ENCODE results near the gene KLHL22. TPM values are rescaled to one million over a fixed set of nuclear protein-coding genes. Genes with fewer than 3 reads are reported as not detected.
"Not testable (repeated sequence)": the region's sequence is repeated elsewhere in the genome, so short reads cannot be mapped to it uniquely, and the experiment has no call there.

KLHL22 gene
- total RNA-seq, 1 experiment from 2014 or later = 14.5 TPM

GRCh38 chr22:20483771-20484170 lies 11.8 kb downstream of the KLHL22 start:
- Histone ChIP-seq H3K9me3 (ENCODE audit: control insufficient read depth, insufficient read depth, low read depth, low read length) (no peaks in the 10 kb centered on the region), H3K4me3 (ENCODE audit: low read depth in 2 of 2, low read length in 2 of 2) (no peak overlapping the region), H3K27ac (ENCODE audit: low read length) (no peak overlapping the region), H3K4me1 (ENCODE audit: control insufficient read depth, insufficient read depth, low read length) (no peaks in the 10 kb centered on the region), H3K36me3 (ENCODE audit: control insufficient read depth, insufficient read depth, low read length) (no peaks in the 10 kb centered on the region), H3K27me3 (ENCODE audit: control insufficient read depth, insufficient read depth, low read length) (no peaks in the 10 kb centered on the region)
- in situ Hi-C loops (cut with HindIII; ENCODE audit: low pct_unique_long_range_greater_than_20kb, low sequenced_read_pairs) = no loop called here
- TF ChIP-seq CTCF (IDR thresholded peaks at IDR 0.05) (no peak), TCF7L2 (IDR thresholded peaks at IDR 0.05; ENCODE audit: low read depth, low read length) (no peak), SIN3A (IDR thresholded peaks at IDR 0.05; ENCODE audit: borderline replicate concordance, insufficient read depth, low read depth, low read length) (no peak), POLR2AphosphoS5 (IDR thresholded peaks at IDR 0.05; ENCODE audit: low read depth, low read length) (no peak)
- TF ChIP-seq, protein P1, sequence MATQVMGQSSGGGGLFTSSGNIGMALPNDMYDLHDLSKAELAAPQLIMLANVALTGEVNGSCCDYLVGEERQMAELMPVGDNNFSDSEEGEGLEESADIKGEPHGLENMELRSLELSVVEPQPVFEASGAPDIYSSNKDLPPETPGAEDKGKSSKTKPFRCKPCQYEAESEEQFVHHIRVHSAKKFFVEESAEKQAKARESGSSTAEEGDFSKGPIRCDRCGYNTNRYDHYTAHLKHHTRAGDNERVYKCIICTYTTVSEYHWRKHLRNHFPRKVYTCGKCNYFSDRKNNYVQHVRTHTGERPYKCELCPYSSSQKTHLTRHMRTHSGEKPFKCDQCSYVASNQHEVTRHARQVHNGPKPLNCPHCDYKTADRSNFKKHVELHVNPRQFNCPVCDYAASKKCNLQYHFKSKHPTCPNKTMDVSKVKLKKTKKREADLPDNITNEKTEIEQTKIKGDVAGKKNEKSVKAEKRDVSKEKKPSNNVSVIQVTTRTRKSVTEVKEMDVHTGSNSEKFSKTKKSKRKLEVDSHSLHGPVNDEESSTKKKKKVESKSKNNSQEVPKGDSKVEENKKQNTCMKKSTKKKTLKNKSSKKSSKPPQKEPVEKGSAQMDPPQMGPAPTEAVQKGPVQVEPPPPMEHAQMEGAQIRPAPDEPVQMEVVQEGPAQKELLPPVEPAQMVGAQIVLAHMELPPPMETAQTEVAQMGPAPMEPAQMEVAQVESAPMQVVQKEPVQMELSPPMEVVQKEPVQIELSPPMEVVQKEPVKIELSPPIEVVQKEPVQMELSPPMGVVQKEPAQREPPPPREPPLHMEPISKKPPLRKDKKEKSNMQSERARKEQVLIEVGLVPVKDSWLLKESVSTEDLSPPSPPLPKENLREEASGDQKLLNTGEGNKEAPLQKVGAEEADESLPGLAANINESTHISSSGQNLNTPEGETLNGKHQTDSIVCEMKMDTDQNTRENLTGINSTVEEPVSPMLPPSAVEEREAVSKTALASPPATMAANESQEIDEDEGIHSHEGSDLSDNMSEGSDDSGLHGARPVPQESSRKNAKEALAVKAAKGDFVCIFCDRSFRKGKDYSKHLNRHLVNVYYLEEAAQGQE (IDR thresholded peaks at IDR 0.05; ENCODE audit: insufficient read depth in 1 of 2, low read depth in 2 of 2, low read length in 1 of 2) = no peak
- DNase-seq (ENCODE audit: low read depth, low spot score) = no peak
- no peak for ATAC-seq
- no TSS peak for BruUV-seq (replicated peaks)
- CTCF ChIA-PET = no interaction called here
- POLR2A ChIA-PET = no interaction called here
- intact Hi-C loops (cut with micrococcal nuclease; ENCODE audit: unreplicated experiment) = no loop called here

DNA sequence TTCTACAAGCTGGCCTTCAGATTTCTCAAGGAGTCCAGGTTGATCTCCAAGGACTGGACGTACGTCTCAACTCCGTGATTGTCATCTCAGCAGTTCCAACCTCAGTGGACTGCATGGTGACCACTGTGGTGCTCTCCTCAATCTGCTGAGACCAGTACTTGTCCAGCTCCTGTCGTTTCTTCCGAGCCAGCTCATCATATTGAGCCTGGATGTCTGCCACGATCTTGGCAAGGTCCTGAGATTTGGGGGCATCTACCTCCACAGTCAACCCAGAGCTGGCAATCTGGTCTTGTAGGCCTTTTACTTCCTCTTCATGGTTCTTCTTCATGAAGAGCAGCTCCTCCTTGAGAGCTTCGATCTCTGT lies 12.5 kb downstream of the KLHL22 start:
- CTCF ChIA-PET; ATAC-seq; BruUV-seq (replicated peaks); in situ Hi-C loops (cut with HindIII; ENCODE audit: low pct_unique_long_range_greater_than_20kb, low sequenced_read_pairs); H3K9me3 ChIP-seq (ENCODE audit: control insufficient read depth, insufficient read depth, low read depth, low read length); DNase-seq (ENCODE audit: low read depth, low spot score); H3K27me3 ChIP-seq (ENCODE audit: control insufficient read depth, insufficient read depth, low read length); H3K27ac ChIP-seq (ENCODE audit: low read length); intact Hi-C loops (cut with micrococcal nuclease; ENCODE audit: unreplicated experiment); H3K4me1 ChIP-seq (ENCODE audit: control insufficient read depth, insufficient read depth, low read length); H3K4me3 ChIP-seq (ENCODE audit: low read depth in 2 of 2, low read length in 2 of 2); POLR2A ChIA-PET; H3K36me3 ChIP-seq (ENCODE audit: control insufficient read depth, insufficient read depth, low read length): not testable (repeated sequence)

DNA sequence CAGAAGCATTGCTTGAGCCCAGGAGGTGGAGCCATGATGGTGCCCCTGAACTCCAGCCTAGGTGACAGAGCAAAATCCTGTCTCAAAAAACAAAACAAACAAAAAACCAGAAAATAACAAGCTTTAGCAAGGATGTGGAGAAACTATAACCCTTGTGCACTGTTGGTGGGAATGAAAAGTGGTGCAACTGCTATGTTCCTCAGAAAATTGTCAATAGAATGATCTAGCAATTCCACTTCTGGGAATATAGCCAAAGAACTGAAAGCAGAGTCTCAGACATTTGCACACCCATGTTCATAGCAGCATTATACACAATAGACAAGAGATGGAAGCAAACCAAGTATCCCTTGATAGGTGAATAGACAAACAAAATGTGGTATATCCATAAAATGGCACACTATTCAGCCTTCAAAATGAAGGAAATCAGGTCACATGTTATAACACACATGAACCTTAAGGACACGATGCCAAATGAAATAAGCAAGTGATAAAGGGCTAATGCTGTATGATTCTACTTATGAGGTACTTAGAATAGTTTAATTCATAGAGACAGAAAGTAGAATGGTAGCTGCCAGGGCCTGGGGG lies 15.9 kb downstream of the KLHL22 start:
- CTCF ChIA-PET = no interaction called here

More for the DNA sequence above, 15.9 kb downstream of the KLHL22 start:
- Histone ChIP-seq H3K27ac (ENCODE audit: low read length) (no peak overlapping the region), H3K9me3 (ENCODE audit: control insufficient read depth, insufficient read depth, low read depth, low read length) (no peaks in the 10 kb centered on the region), H3K4me1 (ENCODE audit: control insufficient read depth, insufficient read depth, low read length) (no peaks in the 10 kb centered on the region), H3K4me3 (ENCODE audit: low read depth in 2 of 2, low read length in 2 of 2) (no peak overlapping the region), H3K27me3 (ENCODE audit: control insufficient read depth, insufficient read depth, low read length) (no peaks in the 10 kb centered on the region), H3K36me3 (ENCODE audit: control insufficient read depth, insufficient read depth, low read length) (no peaks in the 10 kb centered on the region)
- no TSS peak for BruUV-seq (replicated peaks)
- TF ChIP-seq, protein P1 (IDR thresholded peaks at IDR 0.05; ENCODE audit: insufficient read depth in 1 of 2, low read depth in 2 of 2, low read length in 1 of 2) = no peak
- no peak for TF ChIP-seq TCF7L2 (IDR thresholded peaks at IDR 0.05; ENCODE audit: low read depth, low read length)
- no peak for TF ChIP-seq SIN3A (IDR thresholded peaks at IDR 0.05; ENCODE audit: borderline replicate concordance, insufficient read depth, low read depth, low read length)
- TF ChIP-seq POLR2AphosphoS5 (IDR thresholded peaks at IDR 0.05; ENCODE audit: low read depth, low read length) = no peak
- no peak for TF ChIP-seq CTCF (IDR thresholded peaks at IDR 0.05)
- ATAC-seq = no peak
- intact Hi-C loops (cut with micrococcal nuclease; ENCODE audit: unreplicated experiment) (no loop called here), in situ Hi-C loops (cut with HindIII; ENCODE audit: low pct_unique_long_range_greater_than_20kb, low sequenced_read_pairs) (no loop called here)
- POLR2A ChIA-PET = no interaction called here
- no peak for DNase-seq (ENCODE audit: low read depth, low spot score)

Data from Panc1 (cell line).